K562 (cell line): Measurements from ENCODE around the gene NUP35. TPM values are rescaled to one million over a fixed set of nuclear protein-coding genes. Genes with fewer than 3 reads are reported as not detected.

Source experiments
- ARID4B ChIP-seq: sonication (generic); formaldehyde crosslinking; IDR thresholded peaks from 2 replicates; pipeline ENCODE4 v1.8.0; 2022; ENCODE audit warnings: mild to moderate bottlenecking, missing genetic modification reagents
- CHD1 ChIP-seq: fragments of 200-600 bp; sonication (generic); IDR thresholded peaks from one replicate; pipeline ENCODE4 v1.6.1; 2012; ENCODE audit warnings: mild to moderate bottlenecking, moderate library complexity, low read length, inconsistent platforms
- CTCFL ChIP-seq: IDR thresholded peaks from 2 replicates; pipeline ENCODE4 v1.6.1; 2011; ENCODE audit warnings: borderline replicate concordance, low read depth, mild to moderate bottlenecking, moderate library complexity, low read length; ENCODE audit not compliant: insufficient read depth, poor library complexity, severe bottlenecking
- DPF2 ChIP-seq: fragments of 450-650 bp; IDR thresholded peaks from 2 replicates; pipeline ENCODE4 v1.6.1; 2016
- E2F4 ChIP-seq: sonication (generic); formaldehyde crosslinking; IDR thresholded peaks from 2 replicates; pipeline ENCODE4 v1.8.0; 2022; ENCODE audit warnings: mild to moderate bottlenecking, low read depth, missing genetic modification reagents
- ELK3 ChIP-seq: fragments of 450-650 bp; formaldehyde crosslinking; IDR thresholded peaks from 2 replicates; pipeline ENCODE4 v1.4.0; 2020; ENCODE audit warnings: mild to moderate bottlenecking
- ETS2 ChIP-seq: IDR thresholded peaks from 2 replicates; pipeline ENCODE4 v1.6.1; 2016; ENCODE audit warnings: borderline replicate concordance, missing genetic modification characterization, mild to moderate bottlenecking, moderate library complexity, missing compliant biosample characterization; ENCODE audit not compliant: poor library complexity, severe bottlenecking
- L3MBTL2 ChIP-seq: fragments of 450-650 bp; IDR thresholded peaks from 2 replicates; pipeline ENCODE4 v1.6.1; 2016; ENCODE audit warnings: mild to moderate bottlenecking, moderate library complexity
- MLX ChIP-seq, 2 experiments: fragments of 450-650 bp in 1 of 2; sonication (generic) in 1 of 2; formaldehyde crosslinking; conservative IDR thresholded peaks; 2 replicates each; pipeline versions ENCODE4 v1.4.0 to v1.8.1; 2020 to 2022; ENCODE audit warnings: mild to moderate bottlenecking in 1 of 2, missing genetic modification reagents in 1 of 2
- NRF1 ChIP-seq, 2 experiments: fragments of 450-650 bp; IDR thresholded peaks in 1 of 2; conservative IDR thresholded peaks in 1 of 2; 2 replicates each; pipeline ENCODE4 v1.6.1; 2014; ENCODE audit warnings: mild to moderate bottlenecking in 2 of 2
- PBX2 ChIP-seq, 2 experiments: IDR thresholded peaks in 1 of 2; conservative IDR thresholded peaks in 1 of 2; 2 replicates each; pipeline ENCODE4 v1.6.1; 2016; ENCODE audit warnings: low read depth in 2 of 2, mild to moderate bottlenecking in 1 of 2, missing compliant biosample characterization in 1 of 2, missing genetic modification characterization in 1 of 2, moderate library complexity in 1 of 2
- RBM34 ChIP-seq: fragments of 200-400 bp; formaldehyde crosslinking; IDR thresholded peaks from 2 replicates; pipeline ENCODE4 v1.6.1; 2018; ENCODE audit warnings: low read length, borderline replicate concordance; ENCODE audit not compliant: insufficient read depth
- SMC3 ChIP-seq: conservative IDR thresholded peaks from 2 replicates; pipeline ENCODE4 v1.6.1; 2011; ENCODE audit warnings: low read depth, low read length, improper control_type of control experiment; ENCODE audit not compliant: insufficient read depth
- ZBTB8A ChIP-seq: fragments of 450-650 bp; IDR thresholded peaks from 2 replicates; pipeline ENCODE4 v1.6.1; 2018; ENCODE audit warnings: mild to moderate bottlenecking, moderate library complexity; ENCODE audit not compliant: partially characterized antibody
- polyA plus RNA-seq, 8 experiments: library from polyadenylated mRNA; depleted of rRNA in 4 of 8; stranded (reverse) in 5 of 8; unstranded in 3 of 8; fragments of >200 nt; fragmentation: Nextera tagmentation in 2 of 8; fragmentation: Illumina TruSeq in 1 of 8; extraction: Ambion mirVana in 2 of 8; extraction: Trizol in 1 of 8; gene quantifications; 2 replicates each; pipeline versions ENCODE4 v1.2.1 to v1.2.3, GENCODE V29; 2011 to 2014; ENCODE audit warnings: inconsistent platforms in 1 of 8, missing spikeins in 1 of 8
- total RNA-seq, 7 experiments: library from RNA; depleted of rRNA in 6 of 7; stranded (reverse); fragments of >200 nt in 6 of 7; fragmentation: Illumina TruSeq in 2 of 7; extraction: Trizol in 2 of 7; gene quantifications; 2 replicates each; pipeline versions ENCODE4 v1.2.1 to v1.2.3, GENCODE V29; 2011 to 2021; ENCODE audit warnings: low replicate concordance in 1 of 7

Gene NUP35
- total and polyA plus RNA-seq, 9 of the 15 experiments (the other 6 are each of a cell fraction or from before 2014, with no cell fraction given) = 24.5 to 78.2 (median 51.1) TPM

GRCh38 chr2:183195998-183196409 lies 71.8 kb downstream of the NUP35 start (continued):
- no peak for TF ChIP-seq ARID4B (CRISPR knock-in tag)
- no peak for TF ChIP-seq ZBTB8A
- no peak for TF ChIP-seq CTCFL
- TF ChIP-seq E2F4 (CRISPR knock-in tag) = no peak
- TF ChIP-seq RBM34 = no peak
- TF ChIP-seq MLX (CRISPR knock-in tag; conservative IDR thresholded peaks at IDR 0.05) = no peak
- peak; percentile 15; the same call in 1 of the 2 replicates for TF ChIP-seq L3MBTL2
- TF ChIP-seq SMC3 = no peak
- peak; percentile 72 for TF ChIP-seq DPF2
- TF ChIP-seq ELK3 (CRISPR knock-in tag) = 0 out of 2 replicates have a peak, but pooled peaks have one; percentile 32
- TF ChIP-seq PBX2 (CRISPR knock-in tag; IDR thresholded peaks at IDR 0.05; ENCODE audit: low read depth) = no peak
- TF ChIP-seq PBX2 (tag; conservative IDR thresholded peaks at IDR 0.05; ENCODE audit: low read depth) = 0 out of 2 replicates have a peak, but pooled peaks have one; percentile 16
- no peak for TF ChIP-seq NRF1 (conservative IDR thresholded peaks at IDR 0.05 in 1 of 2, IDR thresholded peaks at IDR 0.05 in 1 of 2)
- TF ChIP-seq ETS2 (tag) = no peak
- TF ChIP-seq CHD1 = no peak
